ENCODE data around the gene SRSF4.

Gene SRSF4

GRCh38 chr1:29148656-29149491 is 32.8 kb downstream of the SRSF4 start:
- Histone ChIP-seq H3K4me2 (ENCODE audit: low read depth, low read length) (no peak overlapping the region), H3K9ac (ENCODE audit: low read length) (no peak overlapping the region), H3K79me2 (ENCODE audit: low read length) (peaks cover 20% of the 10 kb centered on the region), H3K9me3 (replicated peaks; ENCODE audit: insufficient read depth, low read length) (no peaks in the 10 kb centered on the region), H3K36me3 (replicated peaks; ENCODE audit: insufficient read depth, low read length) (peaks cover 34% of the 10 kb centered on the region), H3K27me3 (replicated peaks; ENCODE audit: insufficient read depth, low read length) (no peaks in the 10 kb centered on the region), H3K27ac (ENCODE audit: low read length) (no peak overlapping the region), H3K4me1 (ENCODE audit: low read length) (no peaks in the 10 kb centered on the region), H3F3A (ENCODE audit: insufficient read depth, low read length) (0 out of 2 replicates have a peak, but pooled peaks cover 3% of the 10 kb centered on the region), H3K9me2 (replicated peaks; ENCODE audit: insufficient read depth, low read length) (no peaks in the 10 kb centered on the region), H4K20me1 (ENCODE audit: insufficient read depth, low read length) (peaks cover 11% of the 10 kb centered on the region; the same call in 1 of the 2 replicates), H2AFZ (ENCODE audit: low read length) (no peak overlapping the region), H3K4me3 (ENCODE audit: low read length) (no peak overlapping the region)
- TF ChIP-seq CTCF (IDR thresholded peaks at IDR 0.05; ENCODE audit: low read length) (no peak), EZH2 (optimal IDR thresholded peaks at IDR 0.05; ENCODE audit: low read depth, low read length) (no peak), EZH2phosphoT487 (IDR thresholded peaks at IDR 0.05; ENCODE audit: low read length) (no peak)
- no peak for DNase-seq

GRCh38 chr1:29145739-29146437 is 35.8 kb downstream of the SRSF4 start:
- Histone ChIP-seq H3K9ac (ENCODE audit: low read length) (no peak overlapping the region), H3K36me3 (replicated peaks; ENCODE audit: insufficient read depth, low read length) (peaks cover 21% of the 10 kb centered on the region), H3K4me1 (ENCODE audit: low read length) (no peaks in the 10 kb centered on the region), H3K27me3 (replicated peaks; ENCODE audit: insufficient read depth, low read length) (no peaks in the 10 kb centered on the region), H3K9me3 (replicated peaks; ENCODE audit: insufficient read depth, low read length) (no peaks in the 10 kb centered on the region), H3K4me3 (ENCODE audit: low read length) (no peak overlapping the region), H4K20me1 (ENCODE audit: insufficient read depth, low read length) (no peaks in the 10 kb centered on the region), H3F3A (ENCODE audit: insufficient read depth, low read length) (0 out of 2 replicates have a peak, but pooled peaks cover 3% of the 10 kb centered on the region), H3K79me2 (ENCODE audit: low read length) (peaks cover 6% of the 10 kb centered on the region), H2AFZ (ENCODE audit: low read length) (no peak overlapping the region), H3K9me2 (replicated peaks; ENCODE audit: insufficient read depth, low read length) (no peaks in the 10 kb centered on the region), H3K27ac (ENCODE audit: low read length) (no peak overlapping the region), H3K4me2 (ENCODE audit: low read depth, low read length) (no peak overlapping the region)
- DNase-seq, result no peak
- TF ChIP-seq CTCF (IDR thresholded peaks at IDR 0.05; ENCODE audit: low read length), result no peak
- no peak for TF ChIP-seq EZH2phosphoT487 (IDR thresholded peaks at IDR 0.05; ENCODE audit: low read length)
- no peak for TF ChIP-seq EZH2 (optimal IDR thresholded peaks at IDR 0.05; ENCODE audit: low read depth, low read length)

- Histone ChIP-seq H3K4me1 (ENCODE audit: low read length) (no peaks in the 10 kb centered on the region), H3K27ac (ENCODE audit: low read length) (no peak overlapping the region), H4K20me1 (ENCODE audit: insufficient read depth, low read length) (no peaks in the 10 kb centered on the region), H3K9ac (ENCODE audit: low read length) (no peak overlapping the region), H3K4me2 (ENCODE audit: low read depth, low read length) (no peak overlapping the region), H2AFZ (ENCODE audit: low read length) (no peak overlapping the region), H3K27me3 (replicated peaks; ENCODE audit: insufficient read depth, low read length) (no peaks in the 10 kb centered on the region), H3K9me3 (replicated peaks; ENCODE audit: insufficient read depth, low read length) (no peaks in the 10 kb centered on the region), H3F3A (ENCODE audit: insufficient read depth, low read length) (0 out of 2 replicates have a peak, but pooled peaks cover 3% of the 10 kb centered on the region), H3K4me3 (ENCODE audit: low read length) (no peak overlapping the region), H3K36me3 (replicated peaks; ENCODE audit: insufficient read depth, low read length) (peaks cover 15% of the 10 kb centered on the region), H3K9me2 (replicated peaks; ENCODE audit: insufficient read depth, low read length) (no peaks in the 10 kb centered on the region), H3K79me2 (ENCODE audit: low read length) (no peaks in the 10 kb centered on the region)
- DNase-seq, result no peak
- TF ChIP-seq EZH2 (optimal IDR thresholded peaks at IDR 0.05; ENCODE audit: low read depth, low read length) (no peak), CTCF (IDR thresholded peaks at IDR 0.05; ENCODE audit: low read length) (no peak), EZH2phosphoT487 (IDR thresholded peaks at IDR 0.05; ENCODE audit: low read length) (no peak)
Measured at GRCh38 chr1:29144178-29144577, 37.5 kb downstream of the SRSF4 start.

Data from MM.1S (cell line).